ENCODE data around the gene EXPH5. TPM values are rescaled to one million over a fixed set of nuclear protein-coding genes. Genes with fewer than 3 reads are reported as not detected.

EXPH5 gene
- total and polyA plus RNA-seq, 2 donors, result 0.33 to 5.1 TPM

DNA sequence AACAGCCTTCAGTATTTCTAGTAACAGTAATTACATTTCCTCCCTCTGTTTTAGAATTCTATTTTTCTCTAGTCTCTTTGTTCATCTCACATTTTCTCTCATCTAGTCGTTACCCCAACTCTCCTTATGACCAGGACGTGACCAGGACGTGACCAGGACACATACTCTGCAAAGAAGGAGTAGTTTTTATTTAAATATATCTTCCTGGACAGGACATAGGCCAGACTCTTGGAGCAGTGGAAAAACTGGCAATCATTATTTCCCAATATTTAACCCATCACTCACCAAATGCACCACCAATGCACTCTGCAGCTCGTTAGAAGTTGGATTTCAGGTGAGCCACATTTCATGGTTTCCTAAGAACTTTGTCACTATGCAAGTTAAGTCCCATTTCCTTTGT lies 55.1 kb downstream of the EXPH5 start:
- Histone ChIP-seq H3K4me3 (ENCODE audit: low read depth, low read length) (no peak overlapping the region), H3K36me3 (ENCODE audit: insufficient read depth) (no peaks in the 10 kb centered on the region), H3K4me1 (ENCODE audit: insufficient read depth) (no peaks in the 10 kb centered on the region), H3K27ac (ENCODE audit: low read depth) (no peak overlapping the region)
- no peak for DNase-seq (ENCODE audit: extremely low spot score)
- WGBS, result 71% methylated on average over 4 of the region's 4 CpGs

DNA sequence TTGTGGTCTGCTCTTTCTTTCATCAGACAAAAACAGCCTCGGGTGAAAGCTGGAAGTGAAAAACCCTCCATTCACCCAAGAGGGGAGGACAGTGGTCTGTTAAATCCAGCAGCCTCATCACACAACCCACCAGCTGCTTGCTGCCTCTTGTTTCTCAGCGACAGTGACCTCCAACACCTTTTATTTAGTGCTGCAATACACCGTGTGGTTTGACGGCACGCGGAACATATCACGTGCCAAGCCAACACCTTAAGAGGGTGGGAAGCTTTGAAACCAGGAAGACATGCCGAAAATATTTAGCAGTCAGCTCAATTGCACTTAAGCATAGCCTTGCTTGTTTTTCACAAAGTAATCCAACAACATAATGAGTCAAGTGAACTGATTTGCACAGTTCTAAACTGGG lies 55.5 kb downstream of the EXPH5 start:
- Histone ChIP-seq H3K27ac (ENCODE audit: low read depth) (no peak overlapping the region), H3K4me3 (ENCODE audit: low read depth, low read length) (no peak overlapping the region), H3K36me3 (ENCODE audit: insufficient read depth) (no peaks in the 10 kb centered on the region), H3K4me1 (ENCODE audit: insufficient read depth) (no peaks in the 10 kb centered on the region)
- WGBS, result 35% methylated on average over 8 of the region's 8 CpGs
- DNase-seq (ENCODE audit: extremely low spot score), result no peak

DNA sequence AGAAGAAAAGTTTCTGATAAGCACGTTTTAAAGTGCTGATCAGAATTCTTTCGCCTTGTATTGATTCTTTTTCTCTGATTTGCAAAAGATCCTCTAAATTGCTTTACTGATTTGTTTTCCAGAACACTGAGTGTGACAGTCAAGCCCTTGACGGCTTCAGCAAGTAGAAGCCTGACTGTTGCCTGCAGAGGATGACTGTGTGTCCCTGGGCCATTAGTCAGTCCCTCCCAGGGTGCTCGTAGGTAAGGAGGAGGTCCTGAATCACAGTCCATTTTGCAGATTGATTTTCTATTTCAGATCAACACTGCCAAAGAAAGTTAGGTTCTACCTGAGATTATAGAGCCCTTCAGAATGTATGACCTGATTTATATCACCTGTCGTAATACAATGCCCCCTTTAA lies 56.8 kb downstream of the EXPH5 start:
- 84% methylated on average over 5 of the region's 5 CpGs for WGBS
- no peak overlapping the region for H3K27ac ChIP-seq (ENCODE audit: low read depth)
- H3K4me3 ChIP-seq (ENCODE audit: low read depth, low read length), result no peak overlapping the region
- no peaks in the 10 kb centered on the region for H3K4me1 ChIP-seq (ENCODE audit: insufficient read depth)
- DNase-seq (ENCODE audit: extremely low spot score), result no peak
- H3K36me3 ChIP-seq (ENCODE audit: insufficient read depth), result no peaks in the 10 kb centered on the region

DNA sequence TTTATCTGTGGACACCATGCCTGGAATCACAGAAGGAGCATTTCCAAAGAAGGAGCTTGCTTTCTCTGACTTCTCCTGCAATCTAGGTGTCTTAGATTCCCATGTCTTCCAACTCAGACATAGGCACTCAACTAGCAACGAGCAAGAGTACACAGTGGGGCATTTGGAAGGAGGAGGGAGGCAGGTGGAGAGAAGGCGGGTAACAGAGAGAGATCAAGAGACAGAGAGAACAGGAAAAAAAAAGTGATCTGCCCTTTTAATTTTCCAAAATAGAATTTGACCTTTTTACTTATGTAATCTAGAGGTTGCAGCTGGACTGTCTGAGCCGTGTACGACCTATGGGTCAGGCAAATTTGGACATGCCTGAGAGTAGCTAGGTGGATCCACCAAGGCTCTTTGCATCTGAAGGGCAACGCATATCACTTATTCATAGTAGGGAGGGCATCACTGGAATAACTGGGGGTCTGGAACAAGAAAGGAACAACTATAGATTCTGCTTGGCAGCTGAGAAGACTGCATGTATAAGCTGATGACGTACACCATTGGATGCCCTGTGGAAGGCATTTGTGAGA lies 58.1 kb downstream of the EXPH5 start:
- Histone ChIP-seq H3K27ac (ENCODE audit: low read depth) (no peak overlapping the region), H3K4me1 (ENCODE audit: insufficient read depth) (no peaks in the 10 kb centered on the region), H3K4me3 (ENCODE audit: low read depth, low read length) (no peak overlapping the region), H3K36me3 (ENCODE audit: insufficient read depth) (no peaks in the 10 kb centered on the region)
- DNase-seq (ENCODE audit: extremely low spot score), result no peak
- WGBS, result 81% methylated on average over 6 of the region's 6 CpGs

DNA sequence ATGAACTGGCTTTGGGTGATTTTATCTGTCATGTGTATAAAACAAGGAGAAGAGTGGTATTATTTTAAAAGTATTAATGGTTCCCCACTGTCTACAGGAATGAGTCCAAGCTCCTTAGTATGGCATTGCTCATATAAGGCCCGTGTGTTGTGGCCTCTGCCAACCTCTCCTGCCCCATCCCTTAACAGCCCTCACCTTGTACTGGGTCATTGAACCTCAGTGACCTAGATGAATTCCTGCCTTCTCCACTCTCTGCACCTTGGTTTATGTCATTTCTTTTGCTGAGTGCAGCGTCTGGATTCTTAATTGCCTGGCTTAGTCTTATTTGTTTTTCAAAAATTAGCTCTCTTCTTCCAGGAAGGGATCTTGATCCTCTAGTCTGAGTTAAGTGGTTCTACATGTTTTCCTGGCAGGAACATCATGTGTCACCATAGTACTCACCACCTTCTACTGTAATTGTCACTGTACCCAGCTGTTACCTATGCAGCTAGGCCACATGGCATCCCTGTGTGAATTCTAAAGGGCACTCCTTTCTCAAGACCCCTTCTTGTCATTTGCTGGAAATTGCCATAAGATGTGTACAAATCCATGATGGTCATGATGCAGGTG lies 59.2 kb downstream of the EXPH5 start:
- H3K27ac ChIP-seq (ENCODE audit: low read depth), result no peak overlapping the region
- no peak for DNase-seq (ENCODE audit: extremely low spot score)
- H3K36me3 ChIP-seq (ENCODE audit: insufficient read depth), result no peaks in the 10 kb centered on the region
- no peaks in the 10 kb centered on the region for H3K4me1 ChIP-seq (ENCODE audit: insufficient read depth)
- WGBS, result 69% methylated on average over 2 of the region's 2 CpGs
- no peak overlapping the region for H3K4me3 ChIP-seq (ENCODE audit: low read depth, low read length)

DNA sequence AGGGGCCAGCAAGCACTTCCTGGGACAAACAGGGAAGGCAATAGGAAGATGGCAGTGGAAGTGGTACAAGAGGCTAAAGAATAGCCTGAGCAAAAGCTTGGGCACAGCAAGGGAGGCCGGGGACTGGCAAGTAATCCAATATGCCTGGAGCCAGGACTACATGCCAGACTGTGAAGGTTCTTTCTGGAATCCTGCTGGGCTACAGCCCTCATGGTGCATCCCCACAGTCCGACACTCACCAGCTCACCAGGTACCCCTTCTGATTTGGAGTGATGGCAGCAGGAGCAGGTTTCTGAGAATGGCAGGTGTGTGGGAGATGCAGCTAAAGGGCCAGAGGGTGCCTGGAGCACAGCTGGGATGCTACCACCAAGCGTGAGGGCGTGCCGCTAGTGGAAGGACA lies 63.1 kb downstream of the EXPH5 start:
- no peaks in the 10 kb centered on the region for H3K36me3 ChIP-seq (ENCODE audit: insufficient read depth)
- no peak for DNase-seq (ENCODE audit: extremely low spot score)
- H3K27ac ChIP-seq (ENCODE audit: low read depth), result no peak overlapping the region
- WGBS, result 96% methylated on average over 5 of the region's 5 CpGs
- no peak overlapping the region for H3K4me3 ChIP-seq (ENCODE audit: low read depth, low read length)
- H3K4me1 ChIP-seq (ENCODE audit: insufficient read depth), result no peaks in the 10 kb centered on the region

DNA sequence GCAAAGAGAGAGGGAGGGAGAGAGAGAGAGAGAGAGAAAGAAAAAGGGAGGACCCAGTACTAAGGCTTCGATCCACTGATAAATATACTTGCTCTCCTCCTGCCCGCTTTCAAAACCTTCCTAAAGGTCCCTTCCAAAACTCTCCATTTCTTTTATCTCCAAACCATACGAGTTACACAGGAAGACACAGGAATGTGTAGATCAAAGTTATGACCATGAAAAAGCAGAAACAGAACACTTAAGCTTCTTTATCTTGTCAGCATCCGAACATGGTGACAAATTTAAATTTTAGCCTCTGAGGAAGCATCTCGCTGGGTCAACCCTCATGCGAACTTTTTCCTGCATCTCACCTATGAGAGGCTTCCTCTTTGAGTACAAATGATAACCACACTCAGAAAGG lies 66.2 kb downstream of the EXPH5 start:
- Histone ChIP-seq H3K4me1 (ENCODE audit: insufficient read depth) (no peaks in the 10 kb centered on the region), H3K27ac (ENCODE audit: low read depth) (no peak overlapping the region), H3K36me3 (ENCODE audit: insufficient read depth) (no peaks in the 10 kb centered on the region), H3K4me3 (ENCODE audit: low read depth, low read length) (no peak overlapping the region)
- no peak for DNase-seq (ENCODE audit: extremely low spot score)
- WGBS, result 70% methylated on average over 6 of the region's 6 CpGs

DNA sequence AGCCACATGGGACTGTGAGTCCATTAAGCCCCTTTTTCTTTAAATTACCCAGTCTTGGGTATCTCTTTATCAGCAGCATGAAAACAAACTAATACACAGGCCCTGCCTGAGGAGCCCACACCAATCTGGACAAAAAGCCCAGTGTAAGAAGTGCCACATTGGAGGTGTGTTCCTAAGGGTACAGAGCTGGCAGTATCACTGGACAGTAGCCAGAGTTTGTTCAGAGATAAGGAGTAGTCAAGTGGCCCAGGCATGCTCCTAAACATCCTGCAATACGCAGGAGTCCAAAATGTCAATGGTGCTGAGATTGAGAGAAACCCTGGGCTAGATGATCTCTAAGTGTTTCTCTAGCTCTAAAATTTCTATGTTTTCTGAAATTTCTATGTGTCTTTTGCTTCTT lies 68.4 kb downstream of the EXPH5 start:
- 93% methylated on average over 1 of the region's 1 CpG for WGBS
- no peaks in the 10 kb centered on the region for H3K4me1 ChIP-seq (ENCODE audit: insufficient read depth)
- no peaks in the 10 kb centered on the region for H3K36me3 ChIP-seq (ENCODE audit: insufficient read depth)
- no peak for DNase-seq (ENCODE audit: extremely low spot score)
- no peak overlapping the region for H3K27ac ChIP-seq (ENCODE audit: low read depth)
- no peak overlapping the region for H3K4me3 ChIP-seq (ENCODE audit: low read depth, low read length)

DNA sequence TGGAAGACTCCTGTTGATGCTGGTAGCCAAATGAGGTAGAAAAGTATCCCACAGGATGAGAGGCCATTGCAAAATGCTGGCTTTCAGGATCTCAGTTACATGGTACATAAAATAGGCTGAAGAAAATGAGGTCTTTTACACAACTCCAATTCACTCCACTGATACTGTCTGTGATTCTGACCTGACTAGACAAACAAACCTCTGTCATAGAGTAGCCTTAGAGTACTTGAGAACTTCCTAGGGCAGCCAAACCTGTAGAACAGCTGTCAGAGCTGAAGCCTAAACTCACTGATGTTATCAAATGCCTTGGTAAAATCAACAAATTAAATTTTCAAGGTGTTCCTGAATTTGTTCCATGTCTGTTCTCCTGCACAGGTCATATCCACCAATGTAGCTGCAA lies 69.1 kb downstream of the EXPH5 start:
- DNase-seq (ENCODE audit: extremely low spot score), result no peak
- Histone ChIP-seq H3K27ac (ENCODE audit: low read depth) (no peak overlapping the region), H3K4me3 (ENCODE audit: low read depth, low read length) (no peak overlapping the region), H3K36me3 (ENCODE audit: insufficient read depth) (no peaks in the 10 kb centered on the region), H3K4me1 (ENCODE audit: insufficient read depth) (no peaks in the 10 kb centered on the region)

DNA sequence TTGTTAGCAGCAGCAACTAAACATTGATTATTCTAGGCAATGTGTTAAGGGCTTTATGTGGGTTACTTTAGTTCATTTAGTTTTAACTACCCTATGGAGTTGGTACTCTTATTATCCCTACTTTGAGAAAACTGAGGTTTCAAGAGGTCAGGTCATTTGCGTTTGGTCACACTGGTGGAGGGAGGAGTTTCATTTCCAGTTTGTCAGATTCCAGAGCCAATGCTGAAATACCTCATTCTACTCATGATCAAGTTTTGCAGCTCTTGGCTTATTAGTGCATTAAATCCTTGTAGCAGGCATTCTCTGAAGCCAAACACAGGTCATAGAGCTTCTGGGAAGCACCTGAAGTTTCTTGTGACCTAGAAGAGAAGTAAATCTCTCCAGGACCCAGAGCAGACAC lies 71.2 kb downstream of the EXPH5 start:
- 58% methylated on average over 1 of the region's 1 CpG for WGBS
- no peak overlapping the region for H3K27ac ChIP-seq (ENCODE audit: low read depth)
- no peak for DNase-seq (ENCODE audit: extremely low spot score)
- H3K36me3 ChIP-seq (ENCODE audit: insufficient read depth), result no peaks in the 10 kb centered on the region
- H3K4me3 ChIP-seq (ENCODE audit: low read depth, low read length), result no peak overlapping the region
- H3K4me1 ChIP-seq (ENCODE audit: insufficient read depth), result no peaks in the 10 kb centered on the region

DNA sequence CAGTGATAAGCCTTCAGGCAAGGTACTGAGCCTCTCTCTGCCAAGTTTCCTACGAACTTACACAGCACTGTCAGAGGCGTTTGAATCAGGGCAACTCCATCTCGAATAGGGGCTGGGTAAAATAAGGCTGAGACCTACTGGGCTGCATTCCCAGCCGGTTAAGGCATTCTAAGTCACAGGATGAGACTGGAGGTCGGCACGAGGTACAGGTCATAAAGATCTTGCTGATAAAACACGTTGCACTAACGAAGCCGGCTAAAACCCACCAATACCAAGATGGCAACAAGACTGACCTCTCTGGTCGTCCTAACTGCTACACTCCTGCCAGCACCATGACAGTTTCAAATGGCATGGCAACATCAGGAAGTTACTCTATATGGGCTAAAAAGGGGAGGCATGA lies 75.0 kb downstream of the EXPH5 start:
- Histone ChIP-seq H3K36me3 (ENCODE audit: insufficient read depth) (no peaks in the 10 kb centered on the region), H3K27ac (ENCODE audit: low read depth) (no peak overlapping the region), H3K4me1 (ENCODE audit: insufficient read depth) (no peaks in the 10 kb centered on the region), H3K4me3 (ENCODE audit: low read depth, low read length) (no peak overlapping the region)
- no peak for DNase-seq (ENCODE audit: extremely low spot score)
- WGBS, result 43% methylated on average over 10 of the region's 10 CpGs

DNA sequence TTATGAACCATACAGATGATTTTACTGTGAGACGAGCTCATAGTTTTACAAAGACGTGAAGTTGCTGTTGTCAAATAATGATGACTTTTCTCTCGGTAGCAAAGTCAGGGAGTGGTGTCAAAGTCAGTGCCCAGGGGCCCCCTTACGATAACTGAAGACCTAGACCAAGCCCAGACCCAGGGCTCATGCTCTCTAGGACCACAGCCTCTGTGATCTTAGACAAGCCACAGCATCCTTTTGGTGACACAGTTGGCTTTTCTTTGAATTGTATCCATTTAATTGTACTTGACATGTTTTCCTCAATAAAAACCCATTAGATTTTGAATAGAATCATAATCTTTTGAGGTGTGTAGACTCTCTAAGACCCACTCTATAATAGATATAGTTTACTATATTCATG lies 77.4 kb downstream of the EXPH5 start:
- DNase-seq (ENCODE audit: extremely low spot score), result no peak
- H3K4me3 ChIP-seq (ENCODE audit: low read depth, low read length), result no peak overlapping the region
- WGBS, result 94% methylated on average over 4 of the region's 4 CpGs
- H3K36me3 ChIP-seq (ENCODE audit: insufficient read depth), result no peaks in the 10 kb centered on the region
- H3K27ac ChIP-seq (ENCODE audit: low read depth), result no peak overlapping the region
- no peaks in the 10 kb centered on the region for H3K4me1 ChIP-seq (ENCODE audit: insufficient read depth)

DNA sequence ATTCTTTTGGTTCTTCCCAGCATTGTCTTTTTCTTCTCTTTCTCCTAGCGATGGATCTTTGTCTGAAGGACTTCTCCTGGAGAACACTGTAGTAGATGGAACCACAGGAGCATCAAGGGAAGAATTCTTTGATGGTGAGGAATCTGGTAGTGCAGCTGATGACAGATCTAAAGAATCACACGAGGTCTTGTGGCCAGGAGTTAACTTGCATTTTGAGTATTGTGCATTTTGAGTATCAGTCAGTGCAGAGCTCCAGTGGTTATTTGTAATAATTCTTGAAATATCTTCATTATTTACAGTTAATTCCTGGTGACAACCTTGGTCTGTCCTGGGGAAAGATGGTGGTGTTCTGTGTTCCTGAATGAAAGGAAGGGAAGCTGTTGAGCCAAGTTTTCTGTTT lies 80.9 kb downstream of the EXPH5 start:
- no peak overlapping the region for H3K27ac ChIP-seq (ENCODE audit: low read depth)
- H3K4me3 ChIP-seq (ENCODE audit: low read depth, low read length), result no peak overlapping the region
- no peak for DNase-seq (ENCODE audit: extremely low spot score)
- no peaks in the 10 kb centered on the region for H3K36me3 ChIP-seq (ENCODE audit: insufficient read depth)
- WGBS, result 86% methylated on average over 2 of the region's 2 CpGs
- H3K4me1 ChIP-seq (ENCODE audit: insufficient read depth), result no peaks in the 10 kb centered on the region

DNA sequence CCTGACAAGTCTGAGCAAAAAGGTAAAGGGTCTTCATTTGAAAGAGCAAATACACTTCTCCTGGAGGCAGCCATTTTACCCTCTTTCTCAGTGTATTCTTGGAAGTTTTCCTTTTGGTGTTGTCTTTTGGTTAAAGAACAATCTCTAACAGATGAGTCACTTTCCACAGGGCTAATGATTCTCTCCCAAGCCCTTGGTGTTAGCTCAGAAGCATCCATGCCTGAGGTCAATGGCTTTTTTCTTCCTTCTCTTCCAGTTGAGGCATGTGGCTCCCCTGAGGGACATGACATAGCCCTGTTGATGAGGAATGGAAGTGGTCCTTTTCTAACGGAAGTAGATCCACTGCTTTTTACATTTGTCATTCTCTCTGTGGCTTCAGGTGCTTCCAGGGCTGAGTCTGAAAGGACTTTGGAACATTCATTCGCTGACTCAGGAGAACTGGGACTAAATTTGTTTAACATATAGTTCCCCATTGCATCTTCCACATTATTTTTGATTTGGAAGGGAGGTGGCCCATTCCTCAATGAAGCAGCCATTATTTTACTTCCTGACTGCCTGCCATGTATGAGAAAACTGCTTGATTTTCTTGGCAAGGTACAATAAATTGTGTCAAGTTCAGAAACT lies 81.6 kb downstream of the EXPH5 start:
- Histone ChIP-seq H3K4me3 (ENCODE audit: low read depth, low read length) (no peak overlapping the region), H3K27ac (ENCODE audit: low read depth) (no peak overlapping the region), H3K36me3 (ENCODE audit: insufficient read depth) (no peaks in the 10 kb centered on the region), H3K4me1 (ENCODE audit: insufficient read depth) (no peaks in the 10 kb centered on the region)
- no peak for DNase-seq (ENCODE audit: extremely low spot score)
- WGBS, result 87% methylated on average over 2 of the region's 2 CpGs

All from urinary bladder (tissue), 4 donors.